ENCODE results near the gene WDR91. TPM values are rescaled to one million over a fixed set of nuclear protein-coding genes. Genes with fewer than 3 reads are reported as not detected.

WDR91 gene
- total and polyA plus RNA-seq, 2 donors (not counting 3 experiments of a cell fraction or from before 2014, with no cell fraction given): 6.7 to 7.0 TPM

DNA sequence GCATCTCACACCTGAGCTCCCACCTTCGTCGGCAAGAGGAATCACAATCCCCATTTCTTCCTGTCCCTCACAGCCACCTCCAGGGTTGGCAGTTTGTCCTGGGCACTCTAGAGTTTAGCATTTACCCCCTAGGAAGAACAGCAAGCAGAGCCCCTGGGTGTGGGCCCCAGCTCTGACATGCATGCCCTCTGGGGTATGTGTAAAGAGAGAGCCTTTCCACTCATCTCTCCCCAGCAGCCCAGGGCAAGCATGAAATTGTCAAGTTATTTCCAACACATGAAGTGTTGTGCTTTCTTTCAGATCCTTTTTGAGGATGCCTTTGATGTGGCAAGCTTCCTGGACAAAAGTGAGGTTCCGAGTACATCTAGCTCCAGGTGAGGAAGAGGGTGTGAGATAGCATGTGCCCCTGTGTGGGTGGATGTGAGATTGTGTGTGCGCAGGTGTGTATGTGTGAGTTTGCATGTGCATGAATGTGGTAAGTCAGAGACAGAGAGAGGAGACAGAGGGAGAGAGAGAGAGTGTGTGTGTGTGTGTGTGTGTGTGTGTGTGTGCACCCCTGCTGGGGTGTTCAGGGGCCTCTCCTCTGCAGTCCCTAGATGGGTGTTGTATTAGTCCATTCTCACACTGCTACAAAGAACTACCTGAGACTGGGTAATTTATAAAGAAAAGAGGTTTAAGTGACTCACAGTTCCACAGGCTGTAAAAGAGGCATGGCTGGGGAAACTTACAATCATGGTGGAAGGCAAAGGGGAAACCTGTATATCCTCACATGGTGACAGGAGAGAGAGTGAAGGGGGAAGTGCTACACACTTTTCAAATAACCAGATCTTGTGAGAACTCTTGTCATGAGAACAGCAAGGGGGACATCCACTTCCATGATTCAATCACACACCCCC, 40.4 kb upstream of the WDR91 start:
- Histone ChIP-seq H3K9me1 (replicated peaks; ENCODE audit: control insufficient read depth, extremely low read depth, insufficient read depth, low read length) (no peaks in the 10 kb centered on the region), H3K27me3 (ENCODE audit: control insufficient read depth in 2 of 2, insufficient read depth in 2 of 2, low read length in 2 of 2) (no peaks in the 10 kb centered on the region), H3K79me2 (ENCODE audit: control insufficient read depth, insufficient read depth, low read length) (no peaks in the 10 kb centered on the region), H3K9ac (replicated peaks; ENCODE audit: extremely low read depth, insufficient read depth, low read length) (no peak overlapping the region), H3K36me3 (ENCODE audit: control insufficient read depth in 2 of 2, extremely low read depth in 1 of 2, insufficient read depth in 2 of 2, low read length in 2 of 2) (no peaks in the 10 kb centered on the region), H3K9me3 (replicated peaks; ENCODE audit: control insufficient read depth, insufficient read depth, low read length) (no peaks in the 10 kb centered on the region), H3K4me1 (ENCODE audit: control insufficient read depth, extremely low read depth, insufficient read depth, low read length) (peaks cover 18% of the 10 kb centered on the region), H3K4me2 (ENCODE audit: insufficient read depth, low read length) (no peak overlapping the region), H3K27ac (ENCODE audit: insufficient read depth, low read depth, low read length) (no peak overlapping the region), H2AFZ (ENCODE audit: low read depth, low read length) (no peak overlapping the region), H3K4me3 (replicated peaks in 1 of 3; ENCODE audit: insufficient read depth in 1 of 3, low read depth in 1 of 3, low read length in 3 of 3) (no peak overlapping the region), H4K20me1 (replicated peaks; ENCODE audit: control insufficient read depth, extremely low read depth, insufficient read depth, low read length) (no peaks in the 10 kb centered on the region)
- TF ChIP-seq JUN (IDR thresholded peaks at IDR 0.05; ENCODE audit: borderline replicate concordance, insufficient read depth, insufficient read length, low read depth): no peak
- TF ChIP-seq, protein P1, sequence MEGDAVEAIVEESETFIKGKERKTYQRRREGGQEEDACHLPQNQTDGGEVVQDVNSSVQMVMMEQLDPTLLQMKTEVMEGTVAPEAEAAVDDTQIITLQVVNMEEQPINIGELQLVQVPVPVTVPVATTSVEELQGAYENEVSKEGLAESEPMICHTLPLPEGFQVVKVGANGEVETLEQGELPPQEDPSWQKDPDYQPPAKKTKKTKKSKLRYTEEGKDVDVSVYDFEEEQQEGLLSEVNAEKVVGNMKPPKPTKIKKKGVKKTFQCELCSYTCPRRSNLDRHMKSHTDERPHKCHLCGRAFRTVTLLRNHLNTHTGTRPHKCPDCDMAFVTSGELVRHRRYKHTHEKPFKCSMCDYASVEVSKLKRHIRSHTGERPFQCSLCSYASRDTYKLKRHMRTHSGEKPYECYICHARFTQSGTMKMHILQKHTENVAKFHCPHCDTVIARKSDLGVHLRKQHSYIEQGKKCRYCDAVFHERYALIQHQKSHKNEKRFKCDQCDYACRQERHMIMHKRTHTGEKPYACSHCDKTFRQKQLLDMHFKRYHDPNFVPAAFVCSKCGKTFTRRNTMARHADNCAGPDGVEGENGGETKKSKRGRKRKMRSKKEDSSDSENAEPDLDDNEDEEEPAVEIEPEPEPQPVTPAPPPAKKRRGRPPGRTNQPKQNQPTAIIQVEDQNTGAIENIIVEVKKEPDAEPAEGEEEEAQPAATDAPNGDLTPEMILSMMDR (IDR thresholded peaks at IDR 0.05; ENCODE audit: extremely low read depth in 1 of 2, insufficient read depth in 1 of 2, low read depth in 1 of 2, low read length in 2 of 2): no peak
- TF ChIP-seq MAX (IDR thresholded peaks at IDR 0.05; ENCODE audit: insufficient read depth, insufficient read length): no peak
- TF ChIP-seq MYC (IDR thresholded peaks at IDR 0.05; ENCODE audit: low read depth, low read length): no peak
- no peak for TF ChIP-seq EZH2 (IDR thresholded peaks at IDR 0.05; ENCODE audit: borderline replicate concordance, low read depth, low read length, severe bottlenecking)
- TF ChIP-seq GATA2 (IDR thresholded peaks at IDR 0.05; ENCODE audit: insufficient read depth, insufficient read length, low read depth, low read length): no peak
- TF ChIP-seq POLR2A (IDR thresholded peaks at IDR 0.05; ENCODE audit: low read depth, low read length): no peak
- no peak for TF ChIP-seq POLR2AphosphoS5 (IDR thresholded peaks at IDR 0.05; ENCODE audit: insufficient read depth, low read depth, low read length)
- TF ChIP-seq FOS (IDR thresholded peaks at IDR 0.05; ENCODE audit: borderline replicate concordance, insufficient read depth, low read length): no peak
- FAIRE-seq (no peak), DNase-seq (ENCODE audit: low read depth, low spot score) (no peak)
- no TSS peak for BruUV-seq (replicated peaks)
- ChIA-PET POLR2A (no interaction called here), CTCF (interaction anchor here (1.3 kb wide), 1 partner anchor 22 kb away, joined by 3 read pairs; no protein-coding TSS in a partner anchor)
- intact Hi-C loops (cut with micrococcal nuclease): no loop called here
- dilution Hi-C loops (cut with MboI; ENCODE audit: extremely low pct_ligation_motif_present, low sequenced_read_pairs): no loop called here

Data from endothelial cell of umbilical vein (primary cell).